Measurements from ENCODE around the gene OR1L8. TPM values are rescaled to one million over a fixed set of nuclear protein-coding genes. Genes with fewer than 3 reads are reported as not detected.

OR1L8 gene
- total and polyA plus RNA-seq, 2 experiments from 2014 or later: 0.22 TPM; not detected in 1

GRCh38 chr9:122518226-122518625, 65.0 kb downstream of the OR1L8 start:
- Histone ChIP-seq H3F3A (ENCODE audit: insufficient read depth) (no peaks in the 10 kb centered on the region), H3K9me2 (ENCODE audit: insufficient read depth) (peaks cover 7% of the 10 kb centered on the region; the same call in 1 of the 2 replicates), H3K9me3 (ENCODE audit: low read depth) (no peaks in the 10 kb centered on the region), H3K27ac (no peak overlapping the region), H4K20me1 (ENCODE audit: insufficient read depth) (no peaks in the 10 kb centered on the region), H3K4me2 (ENCODE audit: unreplicated experiment) (no peak overlapping the region), H3K36me3 (ENCODE audit: low read depth) (peaks cover 4% of the 10 kb centered on the region; the same call in 1 of the 2 replicates), H3K9ac (no peak overlapping the region), H3K79me2 (ENCODE audit: insufficient read depth) (no peaks in the 10 kb centered on the region), H2AFZ (no peak overlapping the region), H3K4me3 (no peak overlapping the region), H3K27me3 (replicated peaks; ENCODE audit: insufficient read depth) (no peaks in the 10 kb centered on the region), H3K4me1 (ENCODE audit: insufficient read depth) (no peaks in the 10 kb centered on the region; the same call in 1 of the 2 replicates)
- DNase-seq: no peak
- in situ Hi-C loops (cut with MboI): no loop called here
- TF ChIP-seq EZH2 (IDR thresholded peaks at IDR 0.05; ENCODE audit: insufficient read depth, poor library complexity, severe bottlenecking) (no peak), EZH2phosphoT487 (IDR thresholded peaks at IDR 0.05; ENCODE audit: insufficient read depth, low read depth) (no peak)
- WGBS, 2 experiments (ENCODE audit: low coverage in 1 of 2, low lambda C conversion rate in 2 of 2, missing lambda C conversion rate in 2 of 2): 33% methylated on average over 2 of the region's 2 CpGs

Other genes with a start within 250 kb of the OR1L8 start
- 39.6 and 51.5 TPM in 2 replicates for gene PTGS1, start 212.4 kb downstream of the OR1L8 start, total RNA-seq (2014; rRNA removed; shearing (Covaris generic))
- gene PTGS1, start 212.4 kb downstream of the OR1L8 start, polyA plus RNA-seq (2016; fragmentation: Nextera tagmentation; extraction: Ambion mirVana): 43.8 and 44.9 TPM in 2 replicates
- gene OR1J1, start 105.5 kb downstream of the OR1L8 start, total RNA-seq (2014; rRNA removed; shearing (Covaris generic)): not detected in 2 replicates
- gene OR1J1, start 105.5 kb downstream of the OR1L8 start, polyA plus RNA-seq (2016; fragmentation: Nextera tagmentation; extraction: Ambion mirVana): 0.19 TPM in 1 of 2 replicates, not detected in the other
- gene OR1J2, start 72.6 kb downstream of the OR1L8 start, total RNA-seq (2014; rRNA removed; shearing (Covaris generic)): 0.22 TPM in 1 of 2 replicates, not detected in the other
- 0.20 and 0.28 TPM in 2 replicates for gene OR1J2, start 72.6 kb downstream of the OR1L8 start, polyA plus RNA-seq (2016; fragmentation: Nextera tagmentation; extraction: Ambion mirVana)
- 0.22 TPM in 1 of 2 replicates, not detected in the other for gene OR1J4, start 64.2 kb downstream of the OR1L8 start, total RNA-seq (2014; rRNA removed; shearing (Covaris generic))
- 0.42 and 0.80 TPM in 2 replicates for gene OR1J4, start 64.2 kb downstream of the OR1L8 start, polyA plus RNA-seq (2016; fragmentation: Nextera tagmentation; extraction: Ambion mirVana)
- gene OR1N1, start 56.1 kb downstream of the OR1L8 start, total RNA-seq (2014; rRNA removed; shearing (Covaris generic)): not detected in 2 replicates
- gene OR1N1, start 56.1 kb downstream of the OR1L8 start, polyA plus RNA-seq (2016; fragmentation: Nextera tagmentation; extraction: Ambion mirVana): not detected in 2 replicates
- not detected in 2 replicates for gene OR1N2, start 30.3 kb downstream of the OR1L8 start, total RNA-seq (2014; rRNA removed; shearing (Covaris generic))
- not detected in 2 replicates for gene OR1N2, start 30.3 kb downstream of the OR1L8 start, polyA plus RNA-seq (2016; fragmentation: Nextera tagmentation; extraction: Ambion mirVana)
- gene OR1Q1, start 31.4 kb upstream of the OR1L8 start, total RNA-seq (2014; rRNA removed; shearing (Covaris generic)): not detected in 2 replicates
- gene OR1Q1, start 31.4 kb upstream of the OR1L8 start, polyA plus RNA-seq (2016; fragmentation: Nextera tagmentation; extraction: Ambion mirVana): 0.26 TPM in 1 of 2 replicates, not detected in the other
- not detected in 2 replicates for gene OR1B1, start 74.2 kb upstream of the OR1L8 start, total RNA-seq (2014; rRNA removed; shearing (Covaris generic))
- not detected in 2 replicates for gene OR1B1, start 74.2 kb upstream of the OR1L8 start, polyA plus RNA-seq (2016; fragmentation: Nextera tagmentation; extraction: Ambion mirVana)
- gene OR1L1, start 78.3 kb upstream of the OR1L8 start, total RNA-seq (2014; rRNA removed; shearing (Covaris generic)): not detected in 2 replicates
- gene OR1L1, start 78.3 kb upstream of the OR1L8 start, polyA plus RNA-seq (2016; fragmentation: Nextera tagmentation; extraction: Ambion mirVana): not detected in 2 replicates
- not detected in 2 replicates for gene OR1L3, start 91.7 kb upstream of the OR1L8 start, total RNA-seq (2014; rRNA removed; shearing (Covaris generic))
- not detected in 2 replicates for gene OR1L3, start 91.7 kb upstream of the OR1L8 start, polyA plus RNA-seq (2016; fragmentation: Nextera tagmentation; extraction: Ambion mirVana)
- not detected in 2 replicates for gene OR1L4, start 140.6 kb upstream of the OR1L8 start, total RNA-seq (2014; rRNA removed; shearing (Covaris generic))
- not detected in 2 replicates for gene OR1L4, start 140.6 kb upstream of the OR1L8 start, polyA plus RNA-seq (2016; fragmentation: Nextera tagmentation; extraction: Ambion mirVana)
- not detected in 2 replicates for gene OR1L6, start 158.9 kb upstream of the OR1L8 start, total RNA-seq (2014; rRNA removed; shearing (Covaris generic))
- not detected in 2 replicates for gene OR1L6, start 158.9 kb upstream of the OR1L8 start, polyA plus RNA-seq (2016; fragmentation: Nextera tagmentation; extraction: Ambion mirVana)
- gene OR5C1, start 205.5 kb upstream of the OR1L8 start, total RNA-seq (2014; rRNA removed; shearing (Covaris generic)): not detected in 2 replicates
- gene OR5C1, start 205.5 kb upstream of the OR1L8 start, polyA plus RNA-seq (2016; fragmentation: Nextera tagmentation; extraction: Ambion mirVana): not detected in 2 replicates
- gene OR1K1, start 216.7 kb upstream of the OR1L8 start, total RNA-seq (2014; rRNA removed; shearing (Covaris generic)): not detected in 2 replicates
- gene OR1K1, start 216.7 kb upstream of the OR1L8 start, polyA plus RNA-seq (2016; fragmentation: Nextera tagmentation; extraction: Ambion mirVana): not detected in 2 replicates
- 25.2 and 31.2 TPM in 2 replicates for gene PDCL, start 245.2 kb upstream of the OR1L8 start, total RNA-seq (2014; rRNA removed; shearing (Covaris generic))
- gene PDCL, start 245.2 kb upstream of the OR1L8 start, polyA plus RNA-seq (2016; fragmentation: Nextera tagmentation; extraction: Ambion mirVana): 18.9 and 20.6 TPM in 2 replicates